ENCODE data around the gene NECTIN2. TPM values are rescaled to one million over a fixed set of nuclear protein-coding genes. Genes with fewer than 3 reads are reported as not detected.
"Not testable (repeated sequence)": the region's sequence is repeated elsewhere in the genome, so short reads cannot be mapped to it uniquely, and the experiment has no call there.

The NECTIN2 gene
- total and polyA plus RNA-seq, 4 donors = 29.8 to 85.0 (median 70.8) TPM

DNA sequence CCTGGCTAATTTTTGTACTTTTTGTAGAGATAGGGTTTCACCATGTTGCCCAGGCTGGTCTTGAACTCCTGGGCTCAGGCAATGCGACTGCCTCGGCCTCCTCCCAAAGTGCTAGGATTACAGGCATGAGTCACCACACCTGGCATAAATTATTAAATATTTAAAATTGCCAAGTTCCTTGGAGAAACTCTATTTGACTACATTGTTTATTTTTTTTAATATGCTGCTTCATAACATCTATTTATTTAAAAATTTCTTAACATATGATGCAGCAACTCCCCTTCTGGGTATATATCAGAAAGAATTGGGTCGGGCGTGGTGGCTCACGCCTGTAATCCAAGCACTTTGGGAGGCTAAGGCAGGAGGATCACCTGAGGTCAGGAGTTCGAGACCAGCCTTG is 13.2 kb upstream of the NECTIN2 start:
- H3K4me1 ChIP-seq (ENCODE audit: control insufficient read depth, insufficient read depth, low read length); H3K27me3 ChIP-seq (ENCODE audit: control insufficient read depth, insufficient read depth, low read length); H3K9me3 ChIP-seq (ENCODE audit: control insufficient read depth, insufficient read depth, low read length); H3K4me3 ChIP-seq (ENCODE audit: low read depth, low read length); H3K36me3 ChIP-seq (ENCODE audit: control insufficient read depth, insufficient read depth, low read length); DNase-seq (ENCODE audit: low read depth in 4 of 6, low spot score in 6 of 6); H3K27ac ChIP-seq (ENCODE audit: low read depth, low read length): not testable (repeated sequence)
- WGBS (ENCODE audit: insufficient coverage) = no CpG with 5 or more reads among the region's 6 CpGs

DNA sequence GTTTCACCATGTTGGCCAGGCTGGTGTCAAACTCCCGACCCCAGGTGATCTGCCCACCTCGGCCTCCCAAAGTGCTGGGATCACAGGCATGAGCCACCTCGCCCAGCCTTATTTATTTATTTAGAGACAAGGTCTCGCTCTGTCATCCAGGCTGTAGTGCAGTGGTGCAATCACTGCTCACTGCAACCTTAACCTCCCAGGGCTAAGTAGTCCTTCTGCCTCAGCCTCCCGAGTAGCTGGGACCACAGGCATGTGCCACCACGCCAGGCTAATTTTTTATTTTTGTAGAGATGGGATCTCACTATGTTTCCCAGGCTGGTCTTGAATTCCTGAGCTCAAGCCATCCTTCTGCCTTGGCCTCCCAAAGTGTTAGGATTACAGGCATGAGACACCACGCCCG is 11.7 kb upstream of the NECTIN2 start:
- not testable (repeated sequence) for H3K4me3 ChIP-seq (ENCODE audit: low read depth, low read length); H3K27ac ChIP-seq (ENCODE audit: low read depth, low read length); H3K36me3 ChIP-seq (ENCODE audit: control insufficient read depth, insufficient read depth, low read length); H3K27me3 ChIP-seq (ENCODE audit: control insufficient read depth, insufficient read depth, low read length); DNase-seq (ENCODE audit: low read depth in 4 of 6, low spot score in 6 of 6); H3K4me1 ChIP-seq (ENCODE audit: control insufficient read depth, insufficient read depth, low read length); H3K9me3 ChIP-seq (ENCODE audit: control insufficient read depth, insufficient read depth, low read length)
- WGBS (ENCODE audit: insufficient coverage) = 93% methylated on average over 3 of the region's 8 CpGs

DNA sequence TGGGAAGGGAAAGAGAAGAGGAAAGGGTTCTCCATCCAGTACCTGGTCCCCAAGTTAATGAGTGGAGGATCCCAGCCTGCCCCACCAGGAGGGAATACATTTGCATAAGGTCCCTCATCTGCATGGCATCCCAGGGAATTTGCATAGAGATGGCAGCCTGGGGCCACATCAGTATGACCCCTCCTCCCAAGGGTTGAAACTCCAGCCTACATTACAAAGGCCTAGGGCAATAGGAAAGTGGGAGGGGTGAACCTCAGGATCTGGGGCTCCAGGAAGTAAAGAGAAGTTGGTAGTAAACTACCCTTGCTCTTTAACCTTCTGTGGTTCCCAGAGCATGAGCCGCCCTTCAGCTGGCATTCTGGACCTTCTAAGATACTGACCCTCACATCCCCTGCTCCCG is 6.8 kb upstream of the NECTIN2 start:
- no peaks in the 10 kb centered on the region for H3K9me3 ChIP-seq (ENCODE audit: control insufficient read depth, insufficient read depth, low read length)
- no peaks in the 10 kb centered on the region for H3K36me3 ChIP-seq (ENCODE audit: control insufficient read depth, insufficient read depth, low read length)
- no peak overlapping the region for H3K27ac ChIP-seq (ENCODE audit: low read depth, low read length)
- H3K4me3 ChIP-seq (ENCODE audit: low read depth, low read length) = no peak overlapping the region
- no peaks in the 10 kb centered on the region for H3K4me1 ChIP-seq (ENCODE audit: control insufficient read depth, insufficient read depth, low read length)
- H3K27me3 ChIP-seq (ENCODE audit: control insufficient read depth, insufficient read depth, low read length) = no peaks in the 10 kb centered on the region
- no peak for DNase-seq (ENCODE audit: low read depth in 4 of 6, low spot score in 6 of 6)
- WGBS (ENCODE audit: insufficient coverage) = 88% methylated on average over 2 of the region's 2 CpGs

DNA sequence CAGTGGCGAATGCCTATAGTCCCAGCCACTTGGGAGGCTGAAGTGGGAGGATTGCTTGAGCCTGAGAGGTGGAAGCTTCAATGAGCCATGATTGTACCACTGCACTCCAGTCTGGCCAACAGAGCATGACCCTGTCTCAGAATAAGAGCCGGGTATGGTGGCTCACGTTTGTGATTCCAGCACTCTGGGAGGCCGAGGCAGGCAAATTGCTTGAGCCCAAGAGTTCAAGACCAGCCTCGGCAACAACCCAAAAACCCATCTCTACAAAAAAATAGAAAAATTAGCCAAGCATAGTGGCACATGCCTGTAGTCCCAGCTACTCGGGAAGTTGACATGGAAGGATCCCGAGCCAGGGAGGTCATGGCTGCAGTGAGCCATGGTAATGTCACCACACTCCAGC is 5.3 kb upstream of the NECTIN2 start:
- WGBS (ENCODE audit: insufficient coverage) = 81% methylated on average over 2 of the region's 7 CpGs
- Histone ChIP-seq H3K4me3 (ENCODE audit: low read depth, low read length) (no peak overlapping the region), H3K9me3 (ENCODE audit: control insufficient read depth, insufficient read depth, low read length) (no peaks in the 10 kb centered on the region), H3K36me3 (ENCODE audit: control insufficient read depth, insufficient read depth, low read length) (no peaks in the 10 kb centered on the region), H3K27ac (ENCODE audit: low read depth, low read length) (no peak overlapping the region), H3K27me3 (ENCODE audit: control insufficient read depth, insufficient read depth, low read length) (no peaks in the 10 kb centered on the region), H3K4me1 (ENCODE audit: control insufficient read depth, insufficient read depth, low read length) (peaks cover 10% of the 10 kb centered on the region)
- DNase-seq (ENCODE audit: low read depth in 4 of 6, low spot score in 6 of 6) = no peak

DNA sequence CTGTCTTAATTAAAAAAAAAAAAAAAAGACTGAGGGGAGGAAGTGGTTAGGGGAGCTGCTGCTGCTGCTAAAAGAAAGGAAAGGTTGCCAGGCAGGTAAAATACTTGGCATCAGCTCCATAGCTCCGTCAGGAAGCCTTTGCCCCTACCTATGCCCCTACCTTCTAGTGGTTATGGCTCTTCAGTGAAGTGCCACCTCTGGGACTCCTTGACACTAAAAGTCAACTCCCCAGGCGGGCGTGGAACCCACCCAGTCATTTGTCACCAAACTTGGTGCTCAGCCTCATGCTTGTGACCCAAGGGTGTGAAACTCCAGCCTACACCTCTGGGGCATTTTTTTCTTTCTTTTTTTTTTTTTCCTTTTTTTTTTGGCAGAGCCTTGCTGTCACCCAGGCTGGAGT is 4.9 kb upstream of the NECTIN2 start:
- Histone ChIP-seq H3K27ac (ENCODE audit: low read depth, low read length) (no peak overlapping the region), H3K9me3 (ENCODE audit: control insufficient read depth, insufficient read depth, low read length) (no peaks in the 10 kb centered on the region), H3K4me3 (ENCODE audit: low read depth, low read length) (no peak overlapping the region), H3K4me1 (ENCODE audit: control insufficient read depth, insufficient read depth, low read length) (peaks cover 10% of the 10 kb centered on the region), H3K27me3 (ENCODE audit: control insufficient read depth, insufficient read depth, low read length) (no peaks in the 10 kb centered on the region), H3K36me3 (ENCODE audit: control insufficient read depth, insufficient read depth, low read length) (no peaks in the 10 kb centered on the region)
- 73% methylated on average over 3 of the region's 3 CpGs for WGBS (ENCODE audit: insufficient coverage)
- no peak for DNase-seq (ENCODE audit: low read depth in 4 of 6, low spot score in 6 of 6)

DNA sequence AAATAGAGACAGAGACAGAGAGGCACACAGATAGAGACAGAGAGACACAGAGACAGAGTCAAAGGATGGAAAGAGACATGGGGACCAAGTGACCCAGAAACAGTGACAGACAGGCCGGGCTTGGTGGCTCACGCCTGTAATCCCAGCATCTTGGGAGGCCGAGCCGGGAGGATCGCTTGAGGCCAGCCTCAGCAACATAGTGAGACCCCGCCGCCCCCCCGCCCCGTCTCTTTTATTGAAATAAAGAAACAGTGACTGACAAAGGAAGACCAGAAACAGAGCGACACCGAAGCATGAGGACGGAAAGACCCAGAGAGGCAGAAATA is 848 bp upstream of the NECTIN2 start:
- 16% methylated on average over 12 of the region's 12 CpGs for WGBS (ENCODE audit: insufficient coverage)
- DNase-seq (ENCODE audit: low read depth in 4 of 6, low spot score in 6 of 6) = no peak

DNA sequence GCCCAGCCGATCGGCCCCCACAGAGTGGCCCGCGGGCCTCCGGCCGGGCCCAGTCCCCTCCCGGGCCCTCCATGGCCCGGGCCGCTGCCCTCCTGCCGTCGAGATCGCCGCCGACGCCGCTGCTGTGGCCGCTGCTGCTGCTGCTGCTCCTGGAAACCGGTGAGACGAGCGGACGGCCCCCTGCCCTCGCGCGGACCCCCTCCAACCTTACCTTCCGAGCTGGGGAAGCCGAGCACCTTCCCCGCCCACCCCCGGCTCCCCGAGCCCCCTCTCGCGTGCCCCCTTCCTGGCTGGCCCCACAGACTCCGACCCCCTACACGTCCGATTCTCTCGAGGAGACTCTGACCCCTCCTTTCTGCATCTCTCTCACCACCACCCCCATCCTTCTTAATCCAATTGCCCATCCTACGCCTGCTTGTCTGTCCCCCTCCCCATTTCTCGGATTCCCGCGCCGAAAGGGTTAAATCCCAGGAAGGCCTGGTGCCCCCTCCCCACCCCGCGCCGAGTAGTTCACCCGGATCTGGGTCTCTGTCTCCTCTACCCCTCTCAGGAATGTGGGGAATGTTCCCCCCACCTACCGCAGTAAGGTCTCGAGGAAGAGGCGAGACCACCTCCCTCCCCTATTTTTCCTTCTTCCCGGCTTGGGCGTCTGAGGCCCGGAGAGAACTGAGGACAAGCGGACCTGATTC is 502 bp downstream of the NECTIN2 start:
- H3K4me1 ChIP-seq (ENCODE audit: control insufficient read depth, insufficient read depth, low read length) = peaks cover 57% of the 10 kb centered on the region
- H3K4me3 ChIP-seq (ENCODE audit: low read depth, low read length) = peak overlapping the region; percentile 73
- H3K27ac ChIP-seq (ENCODE audit: low read depth, low read length) = peak overlapping the region; percentile 87
- peaks cover 12% of the 10 kb centered on the region for H3K36me3 ChIP-seq (ENCODE audit: control insufficient read depth, insufficient read depth, low read length)
- DNase-seq (ENCODE audit: low read depth in 4 of 6, low spot score in 6 of 6) = peak in 2 of 6 donors; percentile 73 to 74
- no peaks in the 10 kb centered on the region for H3K9me3 ChIP-seq (ENCODE audit: control insufficient read depth, insufficient read depth, low read length)
- H3K27me3 ChIP-seq (ENCODE audit: control insufficient read depth, insufficient read depth, low read length) = no peaks in the 10 kb centered on the region
- under 1% methylated on average over 28 of the region's 51 CpGs for WGBS (ENCODE audit: insufficient coverage)

More for the DNA sequence above, 848 bp upstream of the NECTIN2 start:
- Histone ChIP-seq H3K27ac (ENCODE audit: low read depth, low read length) (no peak overlapping the region), H3K36me3 (ENCODE audit: control insufficient read depth, insufficient read depth, low read length) (no peaks in the 10 kb centered on the region), H3K9me3 (ENCODE audit: control insufficient read depth, insufficient read depth, low read length) (no peaks in the 10 kb centered on the region), H3K4me3 (ENCODE audit: low read depth, low read length) (peak overlapping the region; percentile 73), H3K4me1 (ENCODE audit: control insufficient read depth, insufficient read depth, low read length) (peaks cover 44% of the 10 kb centered on the region), H3K27me3 (ENCODE audit: control insufficient read depth, insufficient read depth, low read length) (no peaks in the 10 kb centered on the region)

DNA sequence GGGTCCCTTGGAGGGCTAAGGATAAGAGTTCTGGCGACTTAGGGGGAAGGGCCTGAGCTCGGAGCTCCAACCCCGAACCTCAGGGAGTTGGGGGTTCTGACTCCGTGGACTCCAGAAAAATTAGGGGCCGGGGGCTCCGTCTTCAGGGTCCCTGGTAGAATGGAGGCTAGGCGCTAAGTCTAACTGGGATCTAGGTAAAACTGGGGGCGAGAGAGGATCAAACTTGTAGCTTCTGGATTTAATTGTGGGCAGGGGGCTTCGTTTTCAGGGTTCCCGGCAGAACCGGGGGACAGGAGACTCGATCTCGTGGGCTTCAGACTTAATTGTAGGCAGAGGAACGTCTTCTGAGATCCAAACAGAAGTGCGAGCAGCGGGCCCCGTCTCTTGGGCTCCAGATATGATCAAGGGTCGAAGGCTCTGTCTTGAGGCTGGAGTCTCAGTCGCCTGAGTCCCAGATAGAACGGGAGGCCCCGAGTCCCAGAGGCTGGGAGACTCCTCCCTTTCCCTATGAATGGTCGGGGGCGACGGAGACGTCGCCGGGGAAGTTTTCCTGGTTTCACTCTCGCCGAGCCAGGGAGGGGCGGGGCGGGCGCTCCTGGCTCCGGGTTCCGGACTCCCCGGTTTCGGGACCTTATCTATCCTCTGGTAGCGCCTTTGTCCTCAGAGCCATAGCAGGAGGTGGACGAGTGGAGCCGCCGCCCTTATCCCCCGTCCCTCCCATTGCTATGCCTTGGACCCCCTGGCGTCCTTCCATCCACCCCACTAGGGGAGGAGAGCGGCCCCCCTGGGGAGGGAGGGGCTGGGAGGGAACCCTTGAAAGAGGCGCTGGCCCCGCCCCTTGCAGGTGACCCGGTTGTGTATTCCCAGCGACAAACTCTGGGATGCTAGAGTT is 1.3 kb downstream of the NECTIN2 start:
- Histone ChIP-seq H3K9me3 (ENCODE audit: control insufficient read depth, insufficient read depth, low read length) (no peaks in the 10 kb centered on the region), H3K4me1 (ENCODE audit: control insufficient read depth, insufficient read depth, low read length) (peaks cover 59% of the 10 kb centered on the region), H3K27ac (ENCODE audit: low read depth, low read length) (peak overlapping the region; percentile 87), H3K4me3 (ENCODE audit: low read depth, low read length) (peak overlapping the region; percentile 73), H3K36me3 (ENCODE audit: control insufficient read depth, insufficient read depth, low read length) (peaks cover 16% of the 10 kb centered on the region), H3K27me3 (ENCODE audit: control insufficient read depth, insufficient read depth, low read length) (no peaks in the 10 kb centered on the region)
- WGBS (ENCODE audit: insufficient coverage) = under 1% methylated on average over 44 of the region's 47 CpGs
- DNase-seq (ENCODE audit: low read depth in 4 of 6, low spot score in 6 of 6) = peak in 2 of 6 donors; percentile 39 to 76

DNA sequence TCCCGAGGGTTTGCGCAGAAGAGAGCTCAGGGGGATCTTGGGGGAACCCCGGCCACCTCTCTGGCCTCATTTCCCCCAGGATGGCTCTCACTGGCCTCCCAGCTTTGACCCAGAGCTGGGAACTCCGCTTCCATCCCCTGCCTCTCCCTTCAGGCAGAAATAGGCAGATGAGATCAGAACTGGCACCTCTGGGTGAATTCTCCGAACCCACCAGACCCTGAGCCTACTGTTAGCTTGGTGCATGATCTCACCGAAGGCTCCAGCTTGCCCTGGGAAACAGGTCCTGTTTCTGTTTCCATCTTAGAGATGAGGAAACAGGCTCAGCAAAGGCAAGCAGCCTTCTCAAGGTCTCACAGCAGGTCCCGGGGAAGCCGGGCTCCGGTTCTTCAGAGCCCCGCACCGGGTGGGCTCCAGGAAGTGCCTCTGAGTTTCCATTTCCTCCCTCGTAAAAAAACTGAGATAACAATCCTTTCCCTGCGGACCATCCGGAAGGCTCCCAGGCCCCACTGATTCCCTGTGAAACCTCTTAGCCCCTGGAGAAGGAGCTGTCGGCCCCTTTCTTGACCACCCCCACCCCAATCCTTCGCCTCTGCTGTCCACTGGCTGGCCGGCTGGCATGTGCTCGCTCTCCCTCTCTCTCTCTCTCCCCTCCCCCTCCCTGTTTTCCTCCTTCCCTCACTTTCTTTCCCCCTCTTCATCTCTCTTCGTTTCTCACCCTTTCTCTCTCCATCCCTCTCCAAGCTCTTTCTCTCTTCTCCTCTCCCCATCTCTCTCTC is 2.1 kb downstream of the NECTIN2 start:
- Histone ChIP-seq H3K27me3 (ENCODE audit: control insufficient read depth, insufficient read depth, low read length) (no peaks in the 10 kb centered on the region), H3K4me1 (ENCODE audit: control insufficient read depth, insufficient read depth, low read length) (peaks cover 59% of the 10 kb centered on the region)
- peak in 2 of 6 donors; percentile 25 to 54 for DNase-seq (ENCODE audit: low read depth in 4 of 6, low spot score in 6 of 6)

More for the DNA sequence above, 2.1 kb downstream of the NECTIN2 start:
- Histone ChIP-seq H3K9me3 (ENCODE audit: control insufficient read depth, insufficient read depth, low read length) (no peaks in the 10 kb centered on the region), H3K36me3 (ENCODE audit: control insufficient read depth, insufficient read depth, low read length) (peaks cover 18% of the 10 kb centered on the region), H3K27ac (ENCODE audit: low read depth, low read length) (peak overlapping the region; percentile 87), H3K4me3 (ENCODE audit: low read depth, low read length) (peak overlapping the region; percentile 73)
- WGBS (ENCODE audit: insufficient coverage) = 7% methylated on average over 19 of the region's 19 CpGs
